ENCODE measurements around the gene URAD.

DNA sequence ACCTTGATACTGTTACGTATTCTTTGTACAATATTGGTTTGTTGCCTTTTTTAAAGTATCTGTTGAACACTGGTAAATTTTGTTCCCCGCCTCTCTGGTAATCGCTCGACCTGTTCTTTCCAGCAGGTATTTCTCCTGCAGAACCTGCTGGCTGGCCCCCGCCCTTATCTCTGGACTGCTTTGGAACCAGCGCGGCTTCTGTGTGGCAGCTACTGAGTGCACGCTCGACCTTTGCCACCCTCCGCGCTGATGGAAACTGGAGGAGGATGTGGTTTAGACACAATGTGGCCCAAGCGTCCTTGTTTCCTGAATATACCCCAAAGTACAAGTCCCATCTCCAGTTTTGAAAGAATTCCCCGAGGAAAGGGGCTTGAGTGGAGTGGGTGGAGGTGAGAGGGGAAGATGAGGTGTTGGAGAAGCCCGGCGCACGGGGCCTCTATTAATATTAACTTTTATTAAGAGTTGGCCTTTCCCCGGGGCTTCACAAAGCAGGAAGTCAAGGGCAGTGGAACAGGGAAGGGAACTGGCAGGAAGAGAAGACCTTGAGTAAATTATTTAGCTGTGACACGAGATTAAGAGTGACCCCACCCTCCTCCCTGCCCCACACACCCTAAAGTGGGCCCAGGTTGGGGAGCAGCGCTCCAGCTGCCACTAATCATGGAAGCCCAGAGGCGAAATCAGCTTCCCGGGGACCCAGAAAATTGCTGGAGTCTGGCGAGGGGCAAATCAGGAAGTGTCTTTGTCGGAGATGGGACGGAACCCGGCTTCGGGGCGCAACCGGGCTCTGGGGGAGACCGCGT is 35.4 kb downstream of the URAD start:
- TF ChIP-seq EZH2 (IDR thresholded peaks at IDR 0.05; ENCODE audit: borderline replicate concordance, low read depth, low read length, severe bottlenecking) (no peak), CTCF (IDR thresholded peaks at IDR 0.05; ENCODE audit: borderline replicate concordance, extremely low read depth, low read length, poor library complexity, severe bottlenecking) (no peak)

All from DND-41 (cell line).